Urinary bladder (tissue), 4 donors: ENCODE data around the gene RYR1. TPM values are rescaled to one million over a fixed set of nuclear protein-coding genes. Genes with fewer than 3 reads are reported as not detected.
"Not testable (repeated sequence)": the region's sequence is repeated elsewhere in the genome, so short reads cannot be mapped to it uniquely, and the experiment has no call there.

Source experiments
- DNase-seq: peaks from one replicate; pipeline ENCODE4 v3.0.0-alpha.2; 2015; ENCODE audit errors: extremely low spot score
- H3K27ac ChIP-seq: one replicate; pipeline ENCODE4 v1.5.1; 2013; ENCODE audit warnings: low read depth, mild to moderate bottlenecking, moderate library complexity
- H3K36me3 ChIP-seq: one replicate; pipeline ENCODE4 v1.6.1; 2013; ENCODE audit warnings: mild to moderate bottlenecking, moderate library complexity; ENCODE audit not compliant: insufficient read depth
- H3K4me1 ChIP-seq: one replicate; pipeline ENCODE4 v1.6.1; 2013; ENCODE audit warnings: mild to moderate bottlenecking, moderate library complexity; ENCODE audit not compliant: insufficient read depth
- H3K4me3 ChIP-seq: one replicate; pipeline ENCODE4 v1.5.1; 2013; ENCODE audit warnings: low read depth, low read length
- WGBS: extraction: QIAGEN DNeasy Blood & Tissue Kit; methylation state at CpG from one replicate; pipeline ENCODE4 v1.1.7; 2013; 5-methylcytosine and 5-hydroxymethylcytosine counted together
- polyA plus RNA-seq: library from polyadenylated mRNA; stranded (reverse); fragments of 200-250 nt; gene quantifications from one replicate; pipeline ENCODE4 v1.2.3, GENCODE V29; 2013
- total RNA-seq: library from RNA; depleted of rRNA; stranded (reverse); fragments of >200 nt; gene quantifications from one replicate; pipeline ENCODE4 v1.2.3, GENCODE V29; 2014
- donor health status: healthy with polysubstance abuse.
- donor health status: healthy.

RYR1 gene
- total and polyA plus RNA-seq, 2 donors = 1.1 to 5.3 TPM

- Histone ChIP-seq H3K27ac (no peak overlapping the region), H3K4me3 (no peak overlapping the region), H3K4me1 (no peaks in the 10 kb centered on the region), H3K36me3 (no peaks in the 10 kb centered on the region)
- peak; percentile 17 for DNase-seq
- WGBS = 16% methylated on average over 55 of the region's 55 CpGs
These were observed 162.8 kb downstream of the RYR1 start for GRCh38 chr19:38596057-38596981.

- Histone ChIP-seq H3K36me3 (no peaks in the 10 kb centered on the region), H3K4me1 (no peaks in the 10 kb centered on the region), H3K4me3 (no peak overlapping the region), H3K27ac (no peak overlapping the region)
- WGBS = 79% methylated on average over 11 of the region's 11 CpGs
- DNase-seq = no peak
These were observed 163.6 kb downstream of the RYR1 start for GRCh38 chr19:38597075-38597474.

- WGBS = 88% methylated on average over 11 of the region's 11 CpGs
- DNase-seq = no peak
- Histone ChIP-seq H3K27ac (no peak overlapping the region), H3K4me3 (no peak overlapping the region), H3K36me3 (no peaks in the 10 kb centered on the region), H3K4me1 (no peaks in the 10 kb centered on the region)
These were observed 166.2 kb downstream of the RYR1 start for GRCh38 chr19:38599722-38600121.

- not testable (repeated sequence) for H3K36me3 ChIP-seq, H3K4me3 ChIP-seq, DNase-seq
These were observed 169.4 kb downstream of the RYR1 start for GRCh38 chr19:38602856-38603255.

GRCh38 chr19:38606131-38606530 lies 172.6 kb downstream of the RYR1 start:
- DNase-seq = no peak
- no peak overlapping the region for H3K4me3 ChIP-seq
- WGBS = 56% methylated on average over 6 of the region's 6 CpGs
- H3K36me3 ChIP-seq = no peaks in the 10 kb centered on the region
- H3K27ac ChIP-seq = no peak overlapping the region
- H3K4me1 ChIP-seq = no peaks in the 10 kb centered on the region

More at GRCh38 chr19:38602856-38603255, 169.4 kb downstream of the RYR1 start:
- not testable (repeated sequence) for H3K27ac ChIP-seq, H3K4me1 ChIP-seq
- 97% methylated on average over 5 of the region's 5 CpGs for WGBS

GRCh38 chr19:38614289-38614688 lies 180.8 kb downstream of the RYR1 start:
- Histone ChIP-seq H3K4me1 (no peaks in the 10 kb centered on the region), H3K4me3 (no peak overlapping the region), H3K36me3 (no peaks in the 10 kb centered on the region), H3K27ac (no peak overlapping the region)
- WGBS = 76% methylated on average over 3 of the region's 3 CpGs
- DNase-seq = no peak

GRCh38 chr19:38615007-38615581 lies 181.6 kb downstream of the RYR1 start:
- DNase-seq = no peak
- Histone ChIP-seq H3K4me3 (no peak overlapping the region), H3K4me1 (no peaks in the 10 kb centered on the region), H3K27ac (no peak overlapping the region), H3K36me3 (no peaks in the 10 kb centered on the region)
- 69% methylated on average over 7 of the region's 7 CpGs for WGBS

GRCh38 chr19:38616265-38616664 lies 182.8 kb downstream of the RYR1 start:
- DNase-seq = no peak
- Histone ChIP-seq H3K4me1 (no peaks in the 10 kb centered on the region), H3K36me3 (no peaks in the 10 kb centered on the region), H3K4me3 (no peak overlapping the region), H3K27ac (no peak overlapping the region)
- 89% methylated on average over 6 of the region's 6 CpGs for WGBS

- no peak overlapping the region for H3K4me3 ChIP-seq
- 76% methylated on average over 9 of the region's 9 CpGs for WGBS
These were observed 183.8 kb downstream of the RYR1 start for GRCh38 chr19:38617283-38617763.

GRCh38 chr19:38617764-38618589 lies 184.5 kb downstream of the RYR1 start, which contains the start of gene MAP4K1:
Gene MAP4K1, minus strand, starts transcription at chr19:38617953. Its CDS starts 58 bp downstream, at chr19:38617895.
- Histone ChIP-seq H3K36me3 (peaks cover 2% of the 10 kb centered on the region), H3K27ac (no peak within 1 kb of the TSS), H3K4me3 (peak within 1 kb of the TSS; percentile 75), H3K4me1 (no peaks in the 10 kb centered on the region)
- no peak for DNase-seq
- WGBS = 25% methylated on average over 28 of the region's 28 CpGs

More at GRCh38 chr19:38617283-38617763, 183.8 kb downstream of the RYR1 start:
- DNase-seq = no peak
- Histone ChIP-seq H3K4me1 (no peaks in the 10 kb centered on the region), H3K27ac (no peak overlapping the region), H3K36me3 (peaks cover 2% of the 10 kb centered on the region)

- under 1% methylated on average over 64 of the region's 64 CpGs for WGBS
- no peaks in the 10 kb centered on the region for H3K4me1 ChIP-seq
These were observed 185.3 kb downstream of the RYR1 start, which contains the start of gene EIF3K for GRCh38 chr19:38618590-38619360. Gene EIF3K, plus strand, starts transcription at chr19:38619188. Its CDS starts 81 bp downstream, at chr19:38619269.

GRCh38 chr19:38619361-38620174 lies 186.1 kb downstream of the RYR1 start:
- H3K4me3 ChIP-seq = peak overlapping the region; percentile 75
- peak overlapping the region; percentile 55 for H3K27ac ChIP-seq
- no peaks in the 10 kb centered on the region for H3K4me1 ChIP-seq
- no peak for DNase-seq
- WGBS = 16% methylated on average over 21 of the region's 21 CpGs
- peaks cover 2% of the 10 kb centered on the region for H3K36me3 ChIP-seq

More at GRCh38 chr19:38618590-38619360, 185.3 kb downstream of the RYR1 start, which contains the start of gene EIF3K:
- Histone ChIP-seq H3K36me3 (peaks cover 2% of the 10 kb centered on the region), H3K4me3 (peak within 1 kb of the TSS; percentile 75), H3K27ac (peak within 1 kb of the TSS; percentile 55)
- DNase-seq = peak; percentile 96
